Glutamatergic neuron (in vitro differentiated cells): ENCODE results near the gene INSC. TPM values are rescaled to one million over a fixed set of nuclear protein-coding genes. Genes with fewer than 3 reads are reported as not detected.

Experiments
- DNase-seq: peaks from one replicate; pipeline ENCODE4 v3.0.0; 2022
- H3K27ac Mint-ChIP-seq: one replicate; pipeline ENCODE4 v1.8.0; 2020; ENCODE audit warnings: mild to moderate bottlenecking, mixed read lengths, inconsistent platforms; ENCODE audit not compliant: unreplicated experiment
- H3K27me3 Mint-ChIP-seq: one replicate; pipeline ENCODE4 v1.8.0; 2020; ENCODE audit warnings: mild to moderate bottlenecking, moderate library complexity, mixed read lengths, inconsistent platforms; ENCODE audit not compliant: unreplicated experiment
- H3K36me3 Mint-ChIP-seq: one replicate; pipeline ENCODE4 v1.8.0; 2020; ENCODE audit warnings: mild to moderate bottlenecking, mixed read lengths, inconsistent platforms; ENCODE audit not compliant: unreplicated experiment
- H3K4me1 Mint-ChIP-seq: one replicate; pipeline ENCODE4 v1.8.0; 2020; ENCODE audit warnings: mild to moderate bottlenecking, low read depth, mixed read lengths, inconsistent platforms; ENCODE audit not compliant: unreplicated experiment
- H3K4me3 Mint-ChIP-seq: one replicate; pipeline ENCODE4 v1.8.0; 2020; ENCODE audit warnings: mild to moderate bottlenecking, mixed read lengths, inconsistent platforms; ENCODE audit not compliant: unreplicated experiment
- H3K9me3 Mint-ChIP-seq: one replicate; pipeline ENCODE4 v1.8.0; 2020; ENCODE audit warnings: mild to moderate bottlenecking, moderate library complexity, mixed read lengths, inconsistent platforms; ENCODE audit not compliant: unreplicated experiment
- CTCF ChIP-seq: fragments of 200-600 bp; sonication (generic); IDR thresholded peaks from one replicate; pipeline ENCODE4 v1.5.0; 2021; ENCODE audit not compliant: partially characterized antibody, unreplicated experiment
- total RNA-seq: library from RNA; stranded (reverse); fragmentation: NEBNext Ultra II Directional; extraction: Animal tissue kit (Norgen Biotek cat#: 25700); gene quantifications from one replicate; pipeline ENCODE4 v1.2.1, GENCODE V29; 2021; ENCODE audit not compliant: unreplicated experiment

Gene INSC
- total RNA-seq, 1 donor from 2014 or later: not detected

GRCh38 chr11:15186146-15186545 lies 71.4 kb downstream of the INSC start:
- no peak for TF ChIP-seq CTCF

GRCh38 chr11:15189189-15189588 lies 74.5 kb downstream of the INSC start:
- TF ChIP-seq CTCF: no peak
- Mint-ChIP-seq H3K27me3 (peaks cover 3% of the 10 kb centered on the region), H3K4me1 (peaks cover 7% of the 10 kb centered on the region), H3K36me3 (no peaks in the 10 kb centered on the region), H3K27ac (no peak overlapping the region), H3K9me3 (peaks cover 2% of the 10 kb centered on the region), H3K4me3 (no peak overlapping the region)
- no peak for DNase-seq

More at GRCh38 chr11:15186146-15186545, 71.4 kb downstream of the INSC start:
- Mint-ChIP-seq H3K9me3 (peaks cover 2% of the 10 kb centered on the region), H3K4me3 (no peak overlapping the region), H3K4me1 (peaks cover 7% of the 10 kb centered on the region), H3K27ac (no peak overlapping the region), H3K27me3 (peaks cover 3% of the 10 kb centered on the region), H3K36me3 (no peaks in the 10 kb centered on the region)
- DNase-seq: no peak

GRCh38 chr11:15189641-15190365 lies 75.1 kb downstream of the INSC start:
- Mint-ChIP-seq H3K27me3 (peaks cover 3% of the 10 kb centered on the region), H3K27ac (no peak overlapping the region), H3K4me3 (no peak overlapping the region), H3K4me1 (peaks cover 7% of the 10 kb centered on the region), H3K36me3 (no peaks in the 10 kb centered on the region), H3K9me3 (peaks cover 2% of the 10 kb centered on the region)
- no peak for TF ChIP-seq CTCF
- DNase-seq: no peak

GRCh38 chr11:15190611-15191010 lies 75.9 kb downstream of the INSC start:
- H3K27ac Mint-ChIP-seq: no peak overlapping the region
- DNase-seq: no peak
- H3K9me3 Mint-ChIP-seq: peaks cover 2% of the 10 kb centered on the region
- peaks cover 3% of the 10 kb centered on the region for H3K27me3 Mint-ChIP-seq
- H3K36me3 Mint-ChIP-seq: no peaks in the 10 kb centered on the region
- no peak for TF ChIP-seq CTCF
- H3K4me1 Mint-ChIP-seq: peaks cover 7% of the 10 kb centered on the region
- H3K4me3 Mint-ChIP-seq: no peak overlapping the region

- H3K36me3 Mint-ChIP-seq: no peaks in the 10 kb centered on the region
- no peaks in the 10 kb centered on the region for H3K9me3 Mint-ChIP-seq
- no peak overlapping the region for H3K27ac Mint-ChIP-seq
- no peak for TF ChIP-seq CTCF
- no peaks in the 10 kb centered on the region for H3K27me3 Mint-ChIP-seq
- no peak overlapping the region for H3K4me3 Mint-ChIP-seq
- peaks cover under 1% of the 10 kb centered on the region for H3K4me1 Mint-ChIP-seq
- no peak for DNase-seq
These were observed 77.4 kb downstream of the INSC start for GRCh38 chr11:15192005-15192556.
